NB4 (cell line): ENCODE measurements around the gene RIPOR3.

ENCODE experiments used
- DNase-seq: peaks from one replicate; pipeline ENCODE4 v3.0.0; 2010; ENCODE audit warnings: low read depth
- H3K4me3 ChIP-seq: one replicate; pipeline ENCODE4 v1.5.1; 2011; ENCODE audit warnings: mild to moderate bottlenecking, low read depth, low read length, moderate library complexity
- MAX ChIP-seq: IDR thresholded peaks from 2 replicates; pipeline ENCODE4 v1.6.1; 2011; ENCODE audit warnings: low read depth, low read length
- MYC ChIP-seq: IDR thresholded peaks from 2 replicates; pipeline ENCODE4 v1.6.1; 2011; ENCODE audit warnings: low read depth, low read length
- POLR2A ChIP-seq: IDR thresholded peaks from 2 replicates; pipeline ENCODE4 v1.6.1; 2011; ENCODE audit warnings: mild to moderate bottlenecking; ENCODE audit not compliant: insufficient read length; ENCODE audit errors: extremely low read depth
- TF ChIP-seq, protein P1 (sequence below): IDR thresholded peaks from one replicate; pipeline ENCODE4 v1.5.1; 2012; ENCODE audit warnings: low read depth, low read length

Gene RIPOR3

GRCh38 chr20:50538276-50538675, 153.1 kb downstream of the RIPOR3 start:
- H3K4me3 ChIP-seq: no peak overlapping the region
- no peak for DNase-seq
- TF ChIP-seq, protein P1, sequence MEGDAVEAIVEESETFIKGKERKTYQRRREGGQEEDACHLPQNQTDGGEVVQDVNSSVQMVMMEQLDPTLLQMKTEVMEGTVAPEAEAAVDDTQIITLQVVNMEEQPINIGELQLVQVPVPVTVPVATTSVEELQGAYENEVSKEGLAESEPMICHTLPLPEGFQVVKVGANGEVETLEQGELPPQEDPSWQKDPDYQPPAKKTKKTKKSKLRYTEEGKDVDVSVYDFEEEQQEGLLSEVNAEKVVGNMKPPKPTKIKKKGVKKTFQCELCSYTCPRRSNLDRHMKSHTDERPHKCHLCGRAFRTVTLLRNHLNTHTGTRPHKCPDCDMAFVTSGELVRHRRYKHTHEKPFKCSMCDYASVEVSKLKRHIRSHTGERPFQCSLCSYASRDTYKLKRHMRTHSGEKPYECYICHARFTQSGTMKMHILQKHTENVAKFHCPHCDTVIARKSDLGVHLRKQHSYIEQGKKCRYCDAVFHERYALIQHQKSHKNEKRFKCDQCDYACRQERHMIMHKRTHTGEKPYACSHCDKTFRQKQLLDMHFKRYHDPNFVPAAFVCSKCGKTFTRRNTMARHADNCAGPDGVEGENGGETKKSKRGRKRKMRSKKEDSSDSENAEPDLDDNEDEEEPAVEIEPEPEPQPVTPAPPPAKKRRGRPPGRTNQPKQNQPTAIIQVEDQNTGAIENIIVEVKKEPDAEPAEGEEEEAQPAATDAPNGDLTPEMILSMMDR: no peak
- TF ChIP-seq MAX (no peak), MYC (no peak), POLR2A (no peak)

- no peak for TF ChIP-seq MYC
- TF ChIP-seq MAX: no peak
- TF ChIP-seq, protein P1: no peak
- no peak for TF ChIP-seq POLR2A
- DNase-seq: no peak
- H3K4me3 ChIP-seq: no peak overlapping the region
Observed at GRCh38 chr20:50537546-50538201, 153.7 kb downstream of the RIPOR3 start.

- no peak overlapping the region for H3K4me3 ChIP-seq
- no peak for DNase-seq
- no peak for TF ChIP-seq MAX
- no peak for TF ChIP-seq POLR2A
- TF ChIP-seq, protein P1: no peak
- TF ChIP-seq MYC: no peak
Observed at GRCh38 chr20:50536333-50536732, 155.0 kb downstream of the RIPOR3 start.
